Measurements from ENCODE around the gene CX3CR1. TPM values are rescaled to one million over a fixed set of nuclear protein-coding genes. Genes with fewer than 3 reads are reported as not detected.

The CX3CR1 gene
- total RNA-seq, 4 donors from 2014 or later = 0.32 TPM; not detected in 3

GRCh38 chr3:39275963-39276593 lies 3.8 kb downstream of the CX3CR1 start:
- H3K4me3 ChIP-seq = no peak overlapping the region
- 74% methylated on average over 3 of the region's 3 CpGs for WGBS, 2 donors (ENCODE audit: low coverage in 1 of 2)
- H3K27me3 ChIP-seq = no peaks in the 10 kb centered on the region
- intact Hi-C loops (cut with DNase I; ENCODE audit: low total_unique reads) (no loop called here), in situ Hi-C loops (cut with MboI; ENCODE audit: low pct_ligation_motif_present in 1 of 4, low pct_unique_long_range_greater_than_20kb in 1 of 4, low sequenced_read_pairs in 3 of 4) (loop anchor here in 1 of 4 donors (25.0 kb wide), 1 partner anchor 89 kb away; the partner anchor contains the start of gene XIRP1)
- no peak for TF ChIP-seq EP300 (IDR thresholded peaks at IDR 0.05; ENCODE audit: low read depth)
- TF ChIP-seq POLR2A (IDR thresholded peaks at IDR 0.05) = no peak
- TF ChIP-seq POLR2AphosphoS5 (IDR thresholded peaks at IDR 0.05) = no peak
- TF ChIP-seq CTCF (IDR thresholded peaks at IDR 0.05) = no peak
- H3K36me3 ChIP-seq = no peaks in the 10 kb centered on the region
- DNase-seq = no peak
- H3K4me1 ChIP-seq = no peaks in the 10 kb centered on the region
- no peaks in the 10 kb centered on the region for H3K9me3 ChIP-seq
- no peak overlapping the region for H3K27ac ChIP-seq

GRCh38 chr3:39275052-39275451 lies 4.8 kb downstream of the CX3CR1 start:
- WGBS, 2 donors (ENCODE audit: low coverage in 1 of 2) = 57 to 83% methylated on average over 1 to 3 of the region's 3 CpGs
- Histone ChIP-seq H3K27ac (no peak overlapping the region), H3K9me3 (no peaks in the 10 kb centered on the region), H3K4me1 (no peaks in the 10 kb centered on the region), H3K4me3 (no peak overlapping the region), H3K36me3 (no peaks in the 10 kb centered on the region), H3K27me3 (no peaks in the 10 kb centered on the region)
- no peak for DNase-seq
- TF ChIP-seq EP300 (IDR thresholded peaks at IDR 0.05; ENCODE audit: low read depth) = no peak
- no peak for TF ChIP-seq POLR2AphosphoS5 (IDR thresholded peaks at IDR 0.05)
- TF ChIP-seq CTCF (IDR thresholded peaks at IDR 0.05) = no peak
- TF ChIP-seq POLR2A (IDR thresholded peaks at IDR 0.05) = no peak
- in situ Hi-C loops (cut with MboI; ENCODE audit: low pct_ligation_motif_present in 1 of 4, low pct_unique_long_range_greater_than_20kb in 1 of 4, low sequenced_read_pairs in 3 of 4) (loop anchor here in 1 of 4 donors (25.0 kb wide), 1 partner anchor 88 kb away; the partner anchor contains the start of gene XIRP1), intact Hi-C loops (cut with DNase I; ENCODE audit: low total_unique reads) (no loop called here)

- Histone ChIP-seq H3K27me3 (no peaks in the 10 kb centered on the region), H3K4me3 (no peak overlapping the region), H3K4me1 (no peaks in the 10 kb centered on the region), H3K36me3 (no peaks in the 10 kb centered on the region), H3K27ac (no peak overlapping the region), H3K9me3 (no peaks in the 10 kb centered on the region)
- no peak for DNase-seq
- in situ Hi-C loops (cut with MboI; ENCODE audit: low pct_ligation_motif_present in 1 of 4, low pct_unique_long_range_greater_than_20kb in 1 of 4, low sequenced_read_pairs in 3 of 4) (no loop called here), intact Hi-C loops (cut with DNase I; ENCODE audit: low total_unique reads) (no loop called here)
- TF ChIP-seq CTCF (IDR thresholded peaks at IDR 0.05) (no peak), EP300 (IDR thresholded peaks at IDR 0.05; ENCODE audit: low read depth) (no peak), POLR2A (IDR thresholded peaks at IDR 0.05) (no peak), POLR2AphosphoS5 (IDR thresholded peaks at IDR 0.05) (no peak)
- 64% methylated on average over 3 of the region's 3 CpGs; no CpG with 5 or more reads in 1 of the 2 donors for WGBS, 2 donors (ENCODE audit: low coverage in 1 of 2)
These were observed 6.7 kb downstream of the CX3CR1 start for GRCh38 chr3:39273119-39273518.

- Histone ChIP-seq H3K27ac (no peak overlapping the region), H3K27me3 (no peaks in the 10 kb centered on the region), H3K36me3 (no peaks in the 10 kb centered on the region), H3K4me1 (no peaks in the 10 kb centered on the region), H3K9me3 (no peaks in the 10 kb centered on the region), H3K4me3 (no peak overlapping the region)
- TF ChIP-seq POLR2A (IDR thresholded peaks at IDR 0.05) (no peak), CTCF (IDR thresholded peaks at IDR 0.05) (no peak), POLR2AphosphoS5 (IDR thresholded peaks at IDR 0.05) (no peak), EP300 (IDR thresholded peaks at IDR 0.05; ENCODE audit: low read depth) (no peak)
- intact Hi-C loops (cut with DNase I; ENCODE audit: low total_unique reads) (no loop called here), in situ Hi-C loops (cut with MboI; ENCODE audit: low pct_ligation_motif_present in 1 of 4, low pct_unique_long_range_greater_than_20kb in 1 of 4, low sequenced_read_pairs in 3 of 4) (no loop called here)
- no peak for DNase-seq
- 30 to 68% methylated on average over 1 to 2 of the region's 2 CpGs for WGBS, 2 donors (ENCODE audit: low coverage in 1 of 2)
These were observed 7.6 kb downstream of the CX3CR1 start for GRCh38 chr3:39272191-39272590.
